ENCODE measurements around the gene TMPRSS5. TPM values are rescaled to one million over a fixed set of nuclear protein-coding genes. Genes with fewer than 3 reads are reported as not detected.

Gene TMPRSS5
- total RNA-seq, 4 donors from 2014 or later = 1.5 TPM; not detected in 3

DNA sequence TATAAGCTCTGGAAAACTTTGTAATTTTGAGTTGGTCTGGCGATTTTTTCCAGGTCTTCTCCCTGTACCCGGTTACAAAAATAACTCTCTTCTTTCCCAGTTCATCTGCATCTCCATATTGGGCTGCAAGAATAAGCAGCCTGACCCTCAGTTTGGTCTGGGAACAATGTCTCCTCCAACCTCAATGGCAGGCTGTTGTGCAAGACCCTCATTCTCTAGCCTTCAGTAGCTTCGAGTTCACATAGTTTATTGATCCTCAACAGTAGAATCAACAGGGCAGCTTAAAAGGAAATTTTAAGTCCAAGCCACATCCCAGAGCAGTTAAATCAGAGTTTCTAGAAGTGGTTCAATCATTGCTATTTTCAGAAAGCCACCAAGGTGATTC, 35.3 kb downstream of the TMPRSS5 start:
- TF ChIP-seq CTCF (IDR thresholded peaks at IDR 0.05) = no peak
- no peak for TF ChIP-seq POLR2A (IDR thresholded peaks at IDR 0.05)
- no peaks in the 10 kb centered on the region for H3K36me3 ChIP-seq
- H3K27ac ChIP-seq = no peak overlapping the region
- H3K4me1 ChIP-seq = no peaks in the 10 kb centered on the region
- no peaks in the 10 kb centered on the region for H3K27me3 ChIP-seq
- DNase-seq = no peak
- peaks cover 0 to 6% (median 0%) of the 10 kb centered on the region in 4 donors for H3K9me3 ChIP-seq
- H3K4me3 ChIP-seq = no peak overlapping the region

- no peaks in the 10 kb centered on the region for H3K36me3 ChIP-seq
- no peaks in the 10 kb centered on the region for H3K4me1 ChIP-seq
- no peak overlapping the region for H3K4me3 ChIP-seq
- TF ChIP-seq POLR2A (IDR thresholded peaks at IDR 0.05) (no peak), CTCF (IDR thresholded peaks at IDR 0.05) (no peak)
- no peak overlapping the region for H3K27ac ChIP-seq
- H3K9me3 ChIP-seq = peaks cover 0 to 6% (median 0%) of the 10 kb centered on the region in 4 donors
- no peaks in the 10 kb centered on the region for H3K27me3 ChIP-seq
- DNase-seq = no peak
Observed at GRCh38 chr11:113670149-113670830, 35.8 kb downstream of the TMPRSS5 start.

DNA sequence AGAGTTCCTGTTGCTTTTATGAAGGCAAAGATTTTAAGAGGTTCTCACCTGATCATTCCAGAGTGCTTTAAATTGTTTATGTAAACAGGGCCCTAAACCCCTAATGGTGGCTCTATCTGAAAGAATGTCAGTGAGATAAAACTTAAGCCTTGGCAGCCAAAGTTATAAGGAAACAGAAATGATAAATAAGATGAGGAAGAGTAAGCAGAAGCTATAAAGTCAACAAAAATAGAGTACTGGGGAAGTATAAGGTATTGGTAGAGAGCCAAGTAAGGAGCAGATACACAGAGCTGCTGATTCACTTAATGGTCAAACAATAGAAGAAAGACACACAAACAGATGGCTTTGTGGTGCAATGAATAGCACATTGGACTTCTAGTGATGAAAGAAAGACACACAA, 37.9 kb downstream of the TMPRSS5 start:
- no peak for TF ChIP-seq CTCF (IDR thresholded peaks at IDR 0.05)
- TF ChIP-seq POLR2A (IDR thresholded peaks at IDR 0.05) = no peak
- Histone ChIP-seq H3K4me1 (no peaks in the 10 kb centered on the region), H3K27me3 (no peaks in the 10 kb centered on the region), H3K36me3 (no peaks in the 10 kb centered on the region), H3K4me3 (no peak overlapping the region), H3K9me3 (peaks cover 0 to 6% (median 0%) of the 10 kb centered on the region in 4 donors), H3K27ac (no peak overlapping the region)
- DNase-seq = no peak

DNA sequence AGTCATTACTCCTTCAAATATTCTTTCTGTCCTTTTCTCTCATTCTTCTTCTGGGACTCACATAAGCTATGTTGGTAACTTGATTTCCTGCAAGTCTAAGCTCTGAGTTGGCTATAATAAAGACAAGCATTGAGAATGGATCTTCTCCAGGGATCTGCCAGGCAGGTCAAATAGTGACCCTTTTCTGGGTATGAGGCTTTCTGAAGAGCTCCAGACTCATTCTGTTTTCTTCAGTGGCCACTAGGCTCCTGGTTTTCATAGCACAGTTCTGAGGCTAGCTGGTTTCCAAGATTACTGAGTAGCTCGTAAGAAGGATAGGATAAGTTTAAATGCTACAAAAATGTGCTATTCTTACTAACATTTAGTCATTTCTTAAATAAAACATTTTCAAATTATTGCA, 38.3 kb downstream of the TMPRSS5 start:
- Histone ChIP-seq H3K4me3 (no peak overlapping the region), H3K9me3 (peaks cover 0 to 6% (median 0%) of the 10 kb centered on the region in 4 donors), H3K4me1 (no peaks in the 10 kb centered on the region), H3K36me3 (no peaks in the 10 kb centered on the region), H3K27me3 (no peaks in the 10 kb centered on the region), H3K27ac (no peak overlapping the region)
- DNase-seq = no peak
- TF ChIP-seq CTCF (IDR thresholded peaks at IDR 0.05) (no peak), POLR2A (IDR thresholded peaks at IDR 0.05) (no peak)

DNA sequence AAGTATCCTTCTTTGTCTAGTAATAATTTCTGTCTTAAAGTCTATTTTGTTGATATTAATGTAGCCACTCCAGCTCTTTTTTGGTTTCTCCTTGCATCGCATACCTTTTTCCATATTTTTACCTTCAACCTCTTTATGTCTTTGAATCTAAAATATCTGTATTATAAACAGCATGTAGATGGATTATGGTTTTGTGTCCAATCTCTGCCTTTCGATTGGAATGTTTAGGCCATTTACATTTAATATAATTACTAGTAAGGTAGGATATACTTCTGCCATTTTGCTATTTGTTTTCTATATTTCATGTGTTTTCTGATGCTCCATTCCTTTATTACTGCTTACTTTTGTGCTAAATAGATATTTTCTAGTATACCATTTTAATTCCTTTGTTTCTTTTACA, 39.5 kb downstream of the TMPRSS5 start:
- TF ChIP-seq CTCF (IDR thresholded peaks at IDR 0.05) (no peak), POLR2A (IDR thresholded peaks at IDR 0.05) (no peak)
- no peak for DNase-seq

More for the DNA sequence above, 39.5 kb downstream of the TMPRSS5 start:
- Histone ChIP-seq H3K4me1 (no peaks in the 10 kb centered on the region), H3K4me3 (no peak overlapping the region), H3K9me3 (peaks cover 0 to 6% (median 0%) of the 10 kb centered on the region in 4 donors), H3K27ac (no peak overlapping the region), H3K27me3 (no peaks in the 10 kb centered on the region), H3K36me3 (no peaks in the 10 kb centered on the region)
